ENCODE results near the gene IMMP1L. TPM values are rescaled to one million over a fixed set of nuclear protein-coding genes. Genes with fewer than 3 reads are reported as not detected.
A peak's percentile ranks its signal among the peaks of the same experiment; 100 is the strongest.

Gene IMMP1L, protein sequence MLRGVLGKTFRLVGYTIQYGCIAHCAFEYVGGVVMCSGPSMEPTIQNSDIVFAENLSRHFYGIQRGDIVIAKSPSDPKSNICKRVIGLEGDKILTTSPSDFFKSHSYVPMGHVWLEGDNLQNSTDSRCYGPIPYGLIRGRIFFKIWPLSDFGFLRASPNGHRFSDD
- total RNA-seq = 10 to 100 TPM; 23.9 to 66.3 (median 27.2) TPM

DNA sequence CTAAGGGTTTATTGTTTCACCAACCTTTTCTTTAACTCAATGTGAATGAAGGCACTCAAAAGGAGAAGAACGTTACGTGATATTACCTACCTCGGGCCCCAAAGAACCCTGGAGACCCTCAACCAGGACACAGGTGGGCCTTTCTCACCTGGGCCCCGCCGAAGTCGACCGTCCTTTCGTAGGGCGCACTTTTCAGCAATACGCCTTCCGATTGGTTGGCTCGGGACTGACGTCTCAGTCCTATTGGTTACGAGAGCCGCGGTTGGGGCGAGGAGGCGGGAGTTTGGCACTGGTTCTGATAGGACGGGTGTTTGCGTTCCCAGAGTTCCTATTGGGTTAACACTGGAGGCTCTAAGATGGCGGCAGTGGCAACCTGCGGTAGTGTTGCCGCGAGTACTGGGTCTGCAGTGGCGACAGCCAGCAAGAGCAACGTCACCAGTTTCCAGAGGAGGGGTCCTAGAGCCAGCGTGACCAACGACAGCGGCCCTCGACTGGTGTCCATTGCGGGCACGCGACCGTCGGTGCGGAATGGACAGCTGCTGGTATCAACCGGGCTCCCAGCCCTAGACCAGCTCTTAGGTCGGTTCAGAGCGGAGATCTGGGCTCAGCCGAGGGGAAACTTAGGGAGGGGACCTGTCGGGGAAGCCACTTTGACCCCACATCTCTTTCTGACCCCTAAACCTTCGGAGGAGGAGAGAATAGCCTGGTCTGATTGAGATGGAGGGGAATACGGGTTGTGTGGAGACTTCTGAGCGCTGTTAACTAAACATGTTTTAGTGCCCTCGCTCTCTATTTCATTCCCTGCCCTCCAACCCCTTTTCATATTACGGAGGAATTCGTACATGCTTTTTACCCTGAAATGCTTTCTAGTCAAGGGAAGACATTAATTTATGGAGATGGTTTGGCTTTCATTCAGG is at the start of gene IMMP1L, which contains the start of gene ELP4:
Gene IMMP1L (minus strand): TSS at position 194 of the 917 bp plus-strand sequence. CDS start 46,346 bp downstream, outside the sequence.
Gene ELP4 (plus strand): TSS at position 339 of the 917 bp plus-strand sequence. CDS start 18 bp downstream, at position 357.
- Histone ChIP-seq H3K36me3 (no peaks in the 10 kb centered on the region), H3K9me3 (no peaks in the 10 kb centered on the region), H3K27me3 (no peaks in the 10 kb centered on the region), H3K4me1 (peaks cover 0 to 6% of the 10 kb centered on the region in 2 donors), H3K4me3 (peak within 1 kb of the TSS; percentile 87 to 92 (median 90)), H3K27ac (peak within 1 kb of the TSS; percentile 85 to 86)
- DNase-seq (ENCODE audit: low spot score in 2 of 2) = peak; percentile 97 to 98
- intact Hi-C loops (cut with DNase I; ENCODE audit: low total_unique reads) = no loop called here
- TF ChIP-seq, protein P1, sequence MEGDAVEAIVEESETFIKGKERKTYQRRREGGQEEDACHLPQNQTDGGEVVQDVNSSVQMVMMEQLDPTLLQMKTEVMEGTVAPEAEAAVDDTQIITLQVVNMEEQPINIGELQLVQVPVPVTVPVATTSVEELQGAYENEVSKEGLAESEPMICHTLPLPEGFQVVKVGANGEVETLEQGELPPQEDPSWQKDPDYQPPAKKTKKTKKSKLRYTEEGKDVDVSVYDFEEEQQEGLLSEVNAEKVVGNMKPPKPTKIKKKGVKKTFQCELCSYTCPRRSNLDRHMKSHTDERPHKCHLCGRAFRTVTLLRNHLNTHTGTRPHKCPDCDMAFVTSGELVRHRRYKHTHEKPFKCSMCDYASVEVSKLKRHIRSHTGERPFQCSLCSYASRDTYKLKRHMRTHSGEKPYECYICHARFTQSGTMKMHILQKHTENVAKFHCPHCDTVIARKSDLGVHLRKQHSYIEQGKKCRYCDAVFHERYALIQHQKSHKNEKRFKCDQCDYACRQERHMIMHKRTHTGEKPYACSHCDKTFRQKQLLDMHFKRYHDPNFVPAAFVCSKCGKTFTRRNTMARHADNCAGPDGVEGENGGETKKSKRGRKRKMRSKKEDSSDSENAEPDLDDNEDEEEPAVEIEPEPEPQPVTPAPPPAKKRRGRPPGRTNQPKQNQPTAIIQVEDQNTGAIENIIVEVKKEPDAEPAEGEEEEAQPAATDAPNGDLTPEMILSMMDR (IDR thresholded peaks at IDR 0.05) = peak in 1 of 3 donors; percentile 8
- TF ChIP-seq POLR2A (IDR thresholded peaks at IDR 0.05) (no peak), POLR2AphosphoS5 (IDR thresholded peaks at IDR 0.05) (peak; percentile 44 to 93 (median 63))

DNA sequence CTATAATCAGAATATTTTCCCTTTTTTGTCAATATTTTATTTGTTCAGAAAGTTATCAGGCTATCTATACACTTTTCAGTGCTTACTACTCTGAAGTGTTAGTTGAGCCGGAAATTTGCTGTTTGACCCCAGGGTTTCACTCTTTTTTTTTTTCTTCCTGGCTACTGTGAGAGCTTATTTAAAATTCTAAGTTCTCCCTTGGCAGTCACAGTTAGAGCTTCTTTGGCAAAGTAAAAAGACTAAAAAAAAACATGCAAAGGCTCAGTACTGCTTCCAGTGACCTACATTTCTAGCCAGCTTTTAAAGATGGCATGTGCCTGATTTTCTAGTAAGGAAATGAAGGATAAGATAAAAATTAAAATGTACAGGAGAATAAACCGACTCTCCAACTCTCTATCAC is 48.6 kb upstream of the IMMP1L start:
- DNase-seq (ENCODE audit: low spot score in 2 of 2) = no peak
- no peaks in the 10 kb centered on the region for H3K27me3 ChIP-seq
- H3K4me1 ChIP-seq = no peaks in the 10 kb centered on the region
- TF ChIP-seq POLR2AphosphoS5 (IDR thresholded peaks at IDR 0.05) (no peak), POLR2A (IDR thresholded peaks at IDR 0.05) (no peak)
- TF ChIP-seq, protein P1 (IDR thresholded peaks at IDR 0.05) = no peak
- H3K9me3 ChIP-seq = no peaks in the 10 kb centered on the region
- H3K4me3 ChIP-seq = no peak overlapping the region
- H3K27ac ChIP-seq = no peak overlapping the region
- no peaks in the 10 kb centered on the region for H3K36me3 ChIP-seq
- intact Hi-C loops (cut with DNase I; ENCODE audit: low total_unique reads) = no loop called here

DNA sequence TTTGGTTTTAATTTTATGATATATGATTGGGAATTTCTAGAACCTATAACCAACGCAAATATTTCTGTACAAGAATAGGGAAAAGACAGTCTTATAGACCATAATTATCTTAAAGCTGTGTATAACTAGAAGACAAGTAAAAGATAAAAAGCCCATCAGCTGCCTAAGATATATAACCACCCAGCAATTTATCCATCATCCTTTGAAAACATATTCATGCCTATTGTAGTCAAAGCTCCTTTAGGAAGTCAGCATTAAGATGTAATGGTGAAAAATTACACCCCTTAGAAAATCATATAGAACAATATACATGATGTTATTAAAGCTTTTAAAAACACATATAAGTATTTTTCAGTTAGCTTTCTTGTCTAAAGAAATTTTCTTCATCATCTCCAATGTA is 46.5 kb upstream of the IMMP1L start:
- no peak for DNase-seq (ENCODE audit: low spot score in 2 of 2)
- no peak overlapping the region for H3K27ac ChIP-seq
- intact Hi-C loops (cut with DNase I; ENCODE audit: low total_unique reads) = no loop called here
- no peak overlapping the region for H3K4me3 ChIP-seq
- H3K36me3 ChIP-seq = no peaks in the 10 kb centered on the region
- TF ChIP-seq POLR2A (IDR thresholded peaks at IDR 0.05) (no peak), POLR2AphosphoS5 (IDR thresholded peaks at IDR 0.05) (no peak)
- TF ChIP-seq, protein P1 (IDR thresholded peaks at IDR 0.05) = no peak
- H3K4me1 ChIP-seq = no peaks in the 10 kb centered on the region
- no peaks in the 10 kb centered on the region for H3K9me3 ChIP-seq
- H3K27me3 ChIP-seq = no peaks in the 10 kb centered on the region

DNA sequence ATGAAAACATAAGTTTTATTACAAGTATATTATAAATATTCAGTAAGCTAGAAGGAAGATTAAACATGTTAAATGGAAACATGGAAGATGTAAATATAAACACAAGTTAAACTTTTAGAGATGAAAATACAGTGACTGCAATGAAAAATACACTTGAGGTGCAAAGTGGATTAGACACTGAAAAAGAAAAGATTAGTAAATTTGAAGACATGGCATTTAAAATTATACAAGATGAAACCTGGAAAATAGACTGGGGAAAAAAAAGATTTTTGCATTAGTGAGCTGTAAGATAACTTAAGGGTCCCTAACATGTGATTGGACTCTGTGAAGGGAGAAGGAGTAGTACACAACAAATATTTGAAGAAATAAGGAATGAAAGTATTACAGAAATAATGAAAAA is 33.4 kb upstream of the IMMP1L start:
- intact Hi-C loops (cut with DNase I; ENCODE audit: low total_unique reads) = no loop called here
- no peaks in the 10 kb centered on the region for H3K27me3 ChIP-seq
- no peak overlapping the region for H3K4me3 ChIP-seq
- H3K4me1 ChIP-seq = no peaks in the 10 kb centered on the region
- H3K9me3 ChIP-seq = no peaks in the 10 kb centered on the region
- no peaks in the 10 kb centered on the region for H3K36me3 ChIP-seq
- DNase-seq (ENCODE audit: low spot score in 2 of 2) = no peak
- TF ChIP-seq POLR2AphosphoS5 (IDR thresholded peaks at IDR 0.05) (no peak), POLR2A (IDR thresholded peaks at IDR 0.05) (no peak)
- TF ChIP-seq, protein P1 (IDR thresholded peaks at IDR 0.05) = no peak
- no peak overlapping the region for H3K27ac ChIP-seq

DNA sequence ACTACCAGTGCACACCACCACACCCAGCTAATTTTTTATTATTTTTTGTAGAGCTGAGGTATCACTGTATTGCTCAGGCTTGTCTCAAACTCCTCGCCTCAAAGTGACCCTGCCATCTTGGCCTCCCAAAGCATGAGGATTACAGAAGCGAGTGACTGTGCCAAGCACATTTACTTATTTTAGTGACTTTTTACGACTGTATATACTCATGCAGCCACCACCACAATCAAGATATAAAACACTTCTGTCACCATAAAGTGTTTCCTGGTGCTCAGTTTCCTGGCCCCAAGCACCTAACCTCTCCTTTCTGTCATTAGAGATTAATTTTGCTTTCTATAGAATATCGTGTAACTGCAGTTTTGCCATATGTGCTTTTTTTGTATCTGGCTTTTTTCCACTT is 26.1 kb upstream of the IMMP1L start:
- TF ChIP-seq, protein P1 (IDR thresholded peaks at IDR 0.05) = no peak
- no peak for TF ChIP-seq POLR2A (IDR thresholded peaks at IDR 0.05)
- no peak for TF ChIP-seq POLR2AphosphoS5 (IDR thresholded peaks at IDR 0.05)
- no peak for DNase-seq (ENCODE audit: low spot score in 2 of 2)
- Histone ChIP-seq H3K4me3 (no peak overlapping the region), H3K36me3 (no peaks in the 10 kb centered on the region), H3K27me3 (no peaks in the 10 kb centered on the region), H3K9me3 (no peaks in the 10 kb centered on the region), H3K27ac (no peak overlapping the region), H3K4me1 (no peaks in the 10 kb centered on the region)
- intact Hi-C loops (cut with DNase I; ENCODE audit: low total_unique reads) = no loop called here

Measured in breast epithelium (tissue), 4 donors.